Kidney (tissue), 11 donors: ENCODE measurements around the gene FOXD4. TPM values are rescaled to one million over a fixed set of nuclear protein-coding genes. Genes with fewer than 3 reads are reported as not detected.
"Not testable (repeated sequence)": the region's sequence is repeated elsewhere in the genome, so short reads cannot be mapped to it uniquely, and the experiment has no call there.

ENCODE experiments used
- DNase-seq, 5 donors: peaks; one replicate each; pipeline ENCODE4 v3.0.0-alpha.2; 2013 to 2020
- FAIRE-seq: peaks from 2 replicates; lab custom pipeline; 2012; peaks lifted over from hg19 to GRCh38; lab: Jason Lieb, UNC
- H3K27ac ChIP-seq, 2 donors: one replicate each; pipeline ENCODE4 v1.7.0; 2013; ENCODE audit warnings: low read depth in 2 of 2, low read length in 2 of 2, inconsistent platforms in 1 of 2
- H3K27me3 ChIP-seq: one replicate; pipeline ENCODE4 v1.7.1; 2013; ENCODE audit warnings: low read length, inconsistent platforms; ENCODE audit not compliant: control insufficient read depth, insufficient read depth
- H3K36me3 ChIP-seq, 3 donors: one replicate each; pipeline versions ENCODE4 v1.7.0 to v1.7.1; 2013; ENCODE audit warnings: low read length in 3 of 3, control low read depth in 1 of 3, inconsistent platforms in 1 of 3; ENCODE audit not compliant: insufficient read depth in 3 of 3, control insufficient read depth in 2 of 3
- H3K4me1 ChIP-seq, 3 donors: one replicate each; pipeline versions ENCODE4 v1.7.0 to v1.7.1; 2013; ENCODE audit warnings: low read length in 3 of 3, inconsistent platforms in 1 of 3, low read depth in 1 of 3; ENCODE audit not compliant: control insufficient read depth in 2 of 3, insufficient read depth in 2 of 3
- H3K4me3 ChIP-seq, 3 donors: one replicate each; pipeline versions ENCODE4 v1.7.0 to v1.8.1; 2013; ENCODE audit warnings: low read length in 3 of 3, control low read depth in 1 of 3, inconsistent platforms in 1 of 3
- H3K9ac ChIP-seq, 3 donors: one replicate each; pipeline versions ENCODE4 v1.7.0 to v1.7.1; 2013; ENCODE audit warnings: low read length in 3 of 3, control low read depth in 1 of 3, inconsistent platforms in 1 of 3
- H3K9me3 ChIP-seq, 3 donors: one replicate each; pipeline versions ENCODE4 v1.7.0 to v1.7.1; 2013; ENCODE audit warnings: low read length in 3 of 3, control low read depth in 1 of 3, inconsistent platforms in 1 of 3; ENCODE audit not compliant: control insufficient read depth in 2 of 3, insufficient read depth in 1 of 3
- intact Hi-C: fragments of 100-400 bp; cut with DNase I; formaldehyde crosslinking; loops from one replicate; pipeline ENCODE4 v1.11.1; 2022
- polyA plus RNA-seq: library from polyadenylated mRNA; stranded (reverse); fragments of 350-450 nt; fragmentation: Illumina TruSeq; extraction: RNeasy Lipid Tissue Mini Kit (QIAGEN cat#74804); gene quantifications from one replicate; pipeline ENCODE4 v1.2.3, GENCODE V29; 2014; ENCODE audit warnings: low read depth, low replicate concordance; ENCODE audit not compliant: insufficient read depth
- total RNA-seq: library from RNA; stranded (reverse); fragmentation: NEBNext Ultra II Directional; extraction: Animal tissue kit (Norgen Biotek cat#: 25700); gene quantifications from one replicate; pipeline ENCODE4 v1.2.1, GENCODE V29; 2021
- donor health status: control.
- donor health status: control.
- donor health status: DM: yes; HTN: yes; CAD: no.
- donor health status: Normal renal cell carcinoma (clear cell type).

FOXD4 gene
- total and polyA plus RNA-seq, 2 donors from 2014 or later = 0.43 to 0.60 TPM

GRCh38 chr9:100430-100829, 17.8 kb downstream of the FOXD4 start:
- intact Hi-C loops, H3K27ac ChIP-seq, DNase-seq, H3K9ac ChIP-seq, FAIRE-seq, H3K4me1 ChIP-seq, H3K9me3 ChIP-seq, H3K36me3 ChIP-seq, H3K27me3 ChIP-seq, H3K4me3 ChIP-seq: not testable (repeated sequence)

GRCh38 chr9:99867-100266, 18.4 kb downstream of the FOXD4 start:
- H3K9me3 ChIP-seq, H3K27ac ChIP-seq, H3K36me3 ChIP-seq, H3K4me1 ChIP-seq, H3K4me3 ChIP-seq, intact Hi-C loops, FAIRE-seq, H3K9ac ChIP-seq, H3K27me3 ChIP-seq, DNase-seq: not testable (repeated sequence)

- H3K9ac ChIP-seq, FAIRE-seq, H3K27me3 ChIP-seq, intact Hi-C loops, H3K4me1 ChIP-seq, H3K4me3 ChIP-seq, H3K27ac ChIP-seq, DNase-seq, H3K36me3 ChIP-seq, H3K9me3 ChIP-seq: not testable (repeated sequence)
These were observed 19.4 kb downstream of the FOXD4 start for GRCh38 chr9:98775-99174.

GRCh38 chr9:94992-95391, 23.2 kb downstream of the FOXD4 start:
- intact Hi-C loops, H3K27me3 ChIP-seq, H3K4me1 ChIP-seq, H3K36me3 ChIP-seq, H3K27ac ChIP-seq, H3K9me3 ChIP-seq, H3K4me3 ChIP-seq, FAIRE-seq, H3K9ac ChIP-seq, DNase-seq: not testable (repeated sequence)

GRCh38 chr9:94323-94722, 23.9 kb downstream of the FOXD4 start:
- H3K4me3 ChIP-seq, H3K4me1 ChIP-seq, FAIRE-seq, H3K27me3 ChIP-seq, H3K9ac ChIP-seq, intact Hi-C loops, H3K27ac ChIP-seq, H3K36me3 ChIP-seq, H3K9me3 ChIP-seq, DNase-seq: not testable (repeated sequence)

GRCh38 chr9:93909-94308, 24.3 kb downstream of the FOXD4 start:
- H3K9me3 ChIP-seq, intact Hi-C loops, H3K9ac ChIP-seq, H3K27me3 ChIP-seq, H3K27ac ChIP-seq, DNase-seq, H3K36me3 ChIP-seq, FAIRE-seq, H3K4me1 ChIP-seq, H3K4me3 ChIP-seq: not testable (repeated sequence)

GRCh38 chr9:90851-91250, 27.4 kb downstream of the FOXD4 start:
- H3K27me3 ChIP-seq, DNase-seq, H3K9me3 ChIP-seq, intact Hi-C loops, H3K9ac ChIP-seq, H3K36me3 ChIP-seq, H3K4me3 ChIP-seq, FAIRE-seq, H3K27ac ChIP-seq, H3K4me1 ChIP-seq: not testable (repeated sequence)

GRCh38 chr9:88396-89037, 29.7 kb downstream of the FOXD4 start:
- H3K9ac ChIP-seq, H3K4me3 ChIP-seq, H3K27ac ChIP-seq, H3K4me1 ChIP-seq, intact Hi-C loops, H3K36me3 ChIP-seq, FAIRE-seq, H3K27me3 ChIP-seq, DNase-seq, H3K9me3 ChIP-seq: not testable (repeated sequence)
